PC-3 (cell line): ENCODE results near the gene GGT5.
"Not testable (repeated sequence)": the region's sequence is repeated elsewhere in the genome, so short reads cannot be mapped to it uniquely, and the experiment has no call there.

Source experiments
- CTCF ChIP-seq: fragments of 300-600 bp; sonication (generic); conservative IDR thresholded peaks from 2 replicates; pipeline ENCODE4 v1.5.1; 2017; ENCODE audit warnings: antibody characterized with exemption, low read depth, mild to moderate bottlenecking, low read length
- EZH2 ChIP-seq: fragments of 300-600 bp; sonication (generic); IDR thresholded peaks from one replicate; pipeline ENCODE4 v1.6.1; 2017; ENCODE audit warnings: antibody characterized with exemption, mild to moderate bottlenecking, low read length; ENCODE audit not compliant: unreplicated experiment
- EZH2phosphoT487 ChIP-seq: fragments of 300-600 bp; sonication (generic); IDR thresholded peaks from 2 replicates; pipeline ENCODE4 v1.6.1; 2018; ENCODE audit warnings: mild to moderate bottlenecking, antibody characterized with exemption, low read length, borderline replicate concordance

GRCh38 chr22:24264329-24264896 is 19.5 kb upstream of the GGT5 start:
- TF ChIP-seq EZH2, CTCF, EZH2phosphoT487: not testable (repeated sequence)
